Measurements from ENCODE around the gene SYDE2.
A peak's percentile ranks its signal among the peaks of the same experiment; 100 is the strongest.
"Not testable (repeated sequence)": the region's sequence is repeated elsewhere in the genome, so short reads cannot be mapped to it uniquely, and the experiment has no call there.

SYDE2 gene, protein sequence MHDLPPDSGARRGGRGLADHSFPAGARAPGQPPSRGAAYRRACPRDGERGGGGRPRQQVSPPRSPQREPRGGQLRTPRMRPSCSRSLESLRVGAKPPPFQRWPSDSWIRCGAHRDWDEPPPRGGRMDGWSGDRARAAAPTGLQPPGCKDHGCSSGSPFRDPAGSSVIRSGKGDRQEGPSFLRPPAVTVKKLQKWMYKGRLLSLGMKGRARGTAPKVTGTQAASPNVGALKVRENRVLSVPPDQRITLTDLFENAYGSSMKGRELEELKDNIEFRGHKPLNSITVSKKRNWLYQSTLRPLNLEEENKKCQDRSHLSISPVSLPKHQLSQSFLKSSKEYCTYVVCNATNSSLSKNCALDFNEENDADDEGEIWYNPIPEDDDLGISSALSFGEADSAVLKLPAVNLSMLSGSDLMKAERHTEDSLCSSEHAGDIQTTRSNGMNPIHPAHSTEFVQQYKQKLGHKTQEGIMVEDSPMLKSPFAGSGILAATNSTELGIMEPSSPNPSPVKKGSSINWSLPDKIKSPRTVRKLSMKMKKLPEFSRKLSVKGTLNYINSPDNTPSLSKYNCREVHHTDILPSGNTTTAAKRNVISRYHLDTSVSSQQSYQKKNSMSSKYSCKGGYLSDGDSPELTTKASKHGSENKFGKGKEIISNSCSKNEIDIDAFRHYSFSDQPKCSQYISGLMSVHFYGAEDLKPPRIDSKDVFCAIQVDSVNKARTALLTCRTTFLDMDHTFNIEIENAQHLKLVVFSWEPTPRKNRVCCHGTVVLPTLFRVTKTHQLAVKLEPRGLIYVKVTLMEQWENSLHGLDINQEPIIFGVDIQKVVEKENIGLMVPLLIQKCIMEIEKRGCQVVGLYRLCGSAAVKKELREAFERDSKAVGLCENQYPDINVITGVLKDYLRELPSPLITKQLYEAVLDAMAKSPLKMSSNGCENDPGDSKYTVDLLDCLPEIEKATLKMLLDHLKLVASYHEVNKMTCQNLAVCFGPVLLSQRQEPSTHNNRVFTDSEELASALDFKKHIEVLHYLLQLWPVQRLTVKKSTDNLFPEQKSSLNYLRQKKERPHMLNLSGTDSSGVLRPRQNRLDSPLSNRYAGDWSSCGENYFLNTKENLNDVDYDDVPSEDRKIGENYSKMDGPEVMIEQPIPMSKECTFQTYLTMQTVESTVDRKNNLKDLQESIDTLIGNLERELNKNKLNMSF

DNA sequence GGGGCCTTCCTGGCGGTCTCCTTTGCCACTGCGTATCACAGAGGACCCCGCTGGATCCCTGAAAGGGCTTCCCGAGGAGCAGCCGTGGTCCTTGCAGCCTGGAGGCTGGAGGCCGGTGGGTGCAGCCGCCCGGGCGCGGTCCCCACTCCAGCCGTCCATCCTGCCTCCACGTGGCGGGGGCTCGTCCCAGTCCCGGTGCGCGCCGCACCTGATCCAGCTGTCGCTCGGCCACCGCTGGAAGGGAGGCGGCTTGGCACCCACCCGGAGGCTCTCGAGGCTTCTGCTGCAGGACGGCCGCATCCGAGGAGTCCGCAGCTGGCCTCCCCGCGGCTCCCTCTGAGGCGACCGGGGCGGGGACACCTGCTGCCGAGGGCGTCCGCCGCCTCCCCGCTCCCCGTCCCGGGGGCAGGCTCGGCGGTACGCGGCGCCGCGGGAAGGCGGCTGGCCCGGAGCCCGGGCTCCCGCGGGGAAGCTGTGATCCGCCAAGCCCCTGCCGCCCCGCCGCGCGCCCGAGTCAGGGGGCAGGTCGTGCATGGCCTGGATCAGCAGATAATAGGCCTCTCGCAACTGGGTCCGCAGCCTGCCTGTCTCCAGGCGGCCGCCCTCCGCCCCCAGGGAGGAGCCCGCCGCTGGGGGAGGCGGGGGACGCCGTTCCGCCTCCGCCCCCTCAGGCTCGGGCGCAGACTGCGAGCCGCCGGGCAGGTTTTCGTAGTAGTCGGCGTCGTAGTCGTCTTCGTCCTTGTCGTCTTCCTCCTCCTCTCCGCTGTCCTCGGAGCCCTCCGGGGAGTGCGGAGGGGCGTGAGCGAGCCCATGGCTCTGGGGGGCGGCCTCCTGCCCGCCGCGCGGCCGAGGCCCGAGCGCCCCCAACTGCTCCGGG lies at the start of gene SYDE2:
Gene SYDE2 (minus strand): TSS at position 554 of the 877 bp plus-strand sequence. CDS start 20 bp downstream, at position 534.
- TF ChIP-seq ZFX (IDR thresholded peaks at IDR 0.05), result no peak
- peak within 1 kb of the TSS; percentile 58 for H3K27ac ChIP-seq

DNA sequence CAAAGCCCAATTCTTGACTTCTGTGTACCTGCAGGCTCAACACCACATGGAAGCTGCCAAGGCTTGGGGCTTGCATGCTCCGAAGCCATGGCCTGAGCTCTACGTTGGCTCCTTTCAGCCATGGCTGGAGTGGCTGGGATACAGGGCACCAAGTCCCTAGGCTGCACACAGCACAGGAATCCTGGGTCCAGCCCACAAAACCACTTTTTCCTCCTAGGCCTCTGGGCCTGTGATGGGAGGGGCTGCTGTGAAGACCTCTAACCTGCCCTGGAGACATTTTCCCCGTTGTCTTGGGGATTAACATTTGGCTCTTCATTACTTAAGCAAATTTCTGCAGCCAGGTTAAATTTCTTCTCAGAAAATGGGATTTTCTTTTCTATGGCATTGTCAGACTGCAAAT lies 48.2 kb upstream of the SYDE2 start:
- H3K27ac ChIP-seq, result not testable (repeated sequence)

DNA sequence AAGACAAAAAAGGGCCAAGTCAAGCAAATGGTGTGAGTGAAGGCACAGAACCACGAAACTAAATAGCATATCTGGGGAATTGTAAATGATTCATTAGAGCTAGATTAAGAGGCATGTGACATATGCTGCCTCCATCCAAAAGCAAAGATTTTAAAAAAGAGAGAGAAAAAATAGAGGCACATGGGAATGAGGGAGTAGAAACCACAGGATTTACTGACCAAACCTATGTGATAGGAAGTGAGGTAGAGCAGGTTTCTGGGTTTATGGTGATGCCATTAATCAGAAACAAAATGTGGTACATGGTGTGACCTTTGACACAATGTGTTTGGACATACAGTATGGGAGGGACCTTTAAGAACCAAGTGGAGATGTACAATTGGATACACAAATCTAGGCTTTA lies 45.1 kb upstream of the SYDE2 start:
- TF ChIP-seq, protein P1, sequence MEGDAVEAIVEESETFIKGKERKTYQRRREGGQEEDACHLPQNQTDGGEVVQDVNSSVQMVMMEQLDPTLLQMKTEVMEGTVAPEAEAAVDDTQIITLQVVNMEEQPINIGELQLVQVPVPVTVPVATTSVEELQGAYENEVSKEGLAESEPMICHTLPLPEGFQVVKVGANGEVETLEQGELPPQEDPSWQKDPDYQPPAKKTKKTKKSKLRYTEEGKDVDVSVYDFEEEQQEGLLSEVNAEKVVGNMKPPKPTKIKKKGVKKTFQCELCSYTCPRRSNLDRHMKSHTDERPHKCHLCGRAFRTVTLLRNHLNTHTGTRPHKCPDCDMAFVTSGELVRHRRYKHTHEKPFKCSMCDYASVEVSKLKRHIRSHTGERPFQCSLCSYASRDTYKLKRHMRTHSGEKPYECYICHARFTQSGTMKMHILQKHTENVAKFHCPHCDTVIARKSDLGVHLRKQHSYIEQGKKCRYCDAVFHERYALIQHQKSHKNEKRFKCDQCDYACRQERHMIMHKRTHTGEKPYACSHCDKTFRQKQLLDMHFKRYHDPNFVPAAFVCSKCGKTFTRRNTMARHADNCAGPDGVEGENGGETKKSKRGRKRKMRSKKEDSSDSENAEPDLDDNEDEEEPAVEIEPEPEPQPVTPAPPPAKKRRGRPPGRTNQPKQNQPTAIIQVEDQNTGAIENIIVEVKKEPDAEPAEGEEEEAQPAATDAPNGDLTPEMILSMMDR (conservative IDR thresholded peaks at IDR 0.05), result no peak
- TF ChIP-seq ZFX (IDR thresholded peaks at IDR 0.05), result no peak
- no peak overlapping the region for H3K27ac ChIP-seq

DNA sequence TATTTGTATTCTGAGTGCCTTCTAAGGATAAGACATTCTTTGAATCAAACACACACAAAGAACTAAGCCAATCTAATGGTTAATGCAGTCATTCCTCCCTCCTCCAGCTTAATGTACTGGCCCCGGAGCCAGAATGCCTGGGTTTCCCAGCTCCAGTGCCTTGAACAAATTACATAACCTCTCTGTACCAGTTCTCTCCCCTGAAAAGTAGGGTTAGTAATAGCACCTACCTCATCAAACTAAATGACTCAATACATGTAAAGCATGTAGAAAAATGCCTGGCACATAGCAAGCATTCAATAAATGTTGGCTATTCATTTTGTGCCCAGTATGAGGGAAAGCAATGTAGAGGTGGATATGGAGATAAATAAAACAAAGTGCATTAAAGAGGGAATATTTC lies 44.6 kb upstream of the SYDE2 start:
- TF ChIP-seq, protein P1 (conservative IDR thresholded peaks at IDR 0.05), result no peak
- TF ChIP-seq ZFX (IDR thresholded peaks at IDR 0.05), result no peak
- no peak overlapping the region for H3K27ac ChIP-seq

DNA sequence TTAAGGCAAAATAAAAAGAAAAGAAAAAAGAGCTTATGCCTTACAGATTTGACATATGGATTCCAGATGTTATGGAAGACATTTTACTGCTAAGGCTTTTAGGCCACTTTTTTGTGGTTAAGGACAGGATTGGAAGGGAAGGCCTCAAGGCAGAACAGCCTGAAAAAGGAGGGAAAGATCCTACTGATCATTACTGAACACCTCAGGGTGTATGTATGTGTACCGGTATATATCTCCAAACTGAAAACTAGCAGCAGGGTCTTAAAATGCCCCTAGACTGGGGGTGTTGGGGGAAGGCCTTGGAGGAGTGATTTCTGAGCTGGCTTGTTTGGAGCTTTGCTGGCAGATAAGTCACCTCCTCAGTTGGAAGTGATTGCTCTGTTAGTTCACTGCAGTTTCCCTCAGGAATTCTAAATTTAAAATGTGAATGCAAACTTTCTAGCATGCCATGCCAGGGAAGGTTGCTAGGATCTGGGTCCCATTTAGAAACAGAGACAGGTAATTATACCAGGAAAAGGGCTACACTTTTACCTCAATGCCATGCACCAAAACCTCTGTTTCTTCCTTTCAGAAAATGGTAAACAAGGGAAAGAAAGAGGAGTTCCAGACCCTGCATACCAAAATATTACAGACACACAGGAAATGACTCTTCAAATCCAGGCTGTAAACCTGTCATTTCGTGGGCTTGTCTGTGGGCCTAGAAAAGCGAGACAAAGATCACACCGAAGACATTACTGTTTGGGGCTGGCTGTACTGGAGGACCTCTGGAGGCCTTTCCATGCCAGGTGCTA lies 43.6 kb upstream of the SYDE2 start:
- TF ChIP-seq ZFX (IDR thresholded peaks at IDR 0.05), result no peak
- TF ChIP-seq, protein P1 (conservative IDR thresholded peaks at IDR 0.05), result no peak
- H3K27ac ChIP-seq, result no peak overlapping the region

DNA sequence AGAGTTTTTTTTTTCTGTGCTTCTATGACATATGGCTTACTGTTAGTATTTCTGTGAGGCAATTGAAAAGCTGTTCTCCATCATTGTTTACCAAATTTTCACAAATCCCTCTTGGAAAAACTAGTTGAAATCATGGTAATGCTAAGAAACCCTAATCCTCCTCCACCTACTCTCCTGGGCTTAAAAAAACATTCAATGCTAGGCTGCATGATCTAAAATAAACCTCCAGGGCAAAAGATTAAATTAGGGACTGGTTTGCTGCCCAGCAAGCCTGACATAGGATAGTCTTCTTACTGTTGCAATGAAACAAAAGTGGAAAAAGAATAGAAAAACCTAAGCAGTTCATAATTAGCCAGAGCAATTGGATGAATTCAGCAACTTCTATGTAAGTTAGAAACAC lies 42.6 kb upstream of the SYDE2 start:
- H3K27ac ChIP-seq, result no peak overlapping the region
- no peak for TF ChIP-seq ZFX (IDR thresholded peaks at IDR 0.05)
- TF ChIP-seq, protein P1 (conservative IDR thresholded peaks at IDR 0.05), result no peak

DNA sequence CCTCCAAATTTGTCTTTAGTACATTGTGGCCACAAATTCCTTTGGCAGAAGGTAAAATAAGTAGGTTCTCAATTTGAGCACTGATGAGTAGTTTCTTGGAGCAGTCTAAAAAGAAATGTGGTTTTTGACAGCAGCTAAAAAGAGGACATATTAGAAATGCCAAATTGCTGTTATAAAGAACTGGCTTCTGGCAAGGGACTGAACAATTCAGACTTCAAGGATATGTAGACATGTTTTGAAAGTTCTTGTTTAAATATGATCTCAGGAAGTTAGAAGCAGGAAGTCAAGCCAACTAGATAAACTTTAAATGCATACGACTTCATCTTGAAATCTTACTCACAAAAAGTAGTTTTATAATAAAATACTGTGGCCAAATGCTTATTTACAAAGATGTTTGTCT lies 39.8 kb upstream of the SYDE2 start:
- no peak for TF ChIP-seq ZFX (IDR thresholded peaks at IDR 0.05)
- TF ChIP-seq, protein P1 (conservative IDR thresholded peaks at IDR 0.05), result peak; percentile 41
- H3K27ac ChIP-seq, result no peak overlapping the region

All from C4-2B (cell line).